GM23338 (cell line): ENCODE measurements around the gene NAPSA. TPM values are rescaled to one million over a fixed set of nuclear protein-coding genes. Genes with fewer than 3 reads are reported as not detected.
A peak's percentile ranks its signal among the peaks of the same experiment; 100 is the strongest.

ENCODE experiments used
- ATAC-seq: fragments of 200-7000 bp; cut with Tn5 transposase; 3 replicates; pipeline ENCODE4 v1.9.1; 2020
- DNase-seq: peaks from one replicate; pipeline ENCODE4 v3.0.0-alpha.2; 2015; ENCODE audit warnings: low spot score
- H2AFZ ChIP-seq: fragments of 200-600 bp; sonication (generic); 2 replicates; pipeline ENCODE4 v1.8.0; 2016; ENCODE audit warnings: antibody characterized with exemption, mild to moderate bottlenecking, moderate library complexity
- H3F3A ChIP-seq: fragments of 200-600 bp; sonication (generic); replicated peaks from 2 replicates; pipeline ENCODE4 v1.8.0; 2017; ENCODE audit warnings: antibody characterized with exemption, mixed run types, low read depth
- H3K27ac ChIP-seq: fragments of 200-600 bp; sonication (generic); 2 replicates; pipeline ENCODE4 v1.6.1; 2016; ENCODE audit warnings: low read depth
- H3K27me3 ChIP-seq: fragments of 200-600 bp; sonication (generic); 2 replicates; pipeline ENCODE4 v1.8.0; 2016; ENCODE audit warnings: mild to moderate bottlenecking, mixed run types, moderate library complexity; ENCODE audit not compliant: insufficient read depth
- H3K36me3 ChIP-seq: fragments of 200-600 bp; sonication (generic); 2 replicates; pipeline ENCODE4 v1.8.0; 2016; ENCODE audit warnings: mild to moderate bottlenecking; ENCODE audit not compliant: insufficient read depth
- H3K4me1 ChIP-seq: fragments of 200-600 bp; sonication (generic); 2 replicates; pipeline ENCODE4 v1.8.0; 2016; ENCODE audit warnings: mild to moderate bottlenecking, moderate library complexity; ENCODE audit not compliant: insufficient read depth
- H3K4me2 ChIP-seq: fragments of 200-600 bp; sonication (generic); 2 replicates; pipeline ENCODE4 v1.7.1; 2017; ENCODE audit warnings: mixed run types
- H3K4me3 ChIP-seq: fragments of 200-600 bp; sonication (generic); 2 replicates; pipeline ENCODE4 v1.6.1; 2016; ENCODE audit warnings: mixed run types
- H3K79me2 ChIP-seq: fragments of 200-600 bp; sonication (generic); replicated peaks from 2 replicates; pipeline ENCODE4 v1.8.0; 2017; ENCODE audit warnings: mild to moderate bottlenecking; ENCODE audit not compliant: insufficient read depth
- H3K9me2 ChIP-seq: fragments of 200-600 bp; sonication (generic); 2 replicates; pipeline ENCODE4 v1.8.0; 2017; ENCODE audit not compliant: insufficient read depth
- H4K20me1 ChIP-seq: fragments of 200-600 bp; sonication (generic); replicated peaks from 2 replicates; pipeline ENCODE4 v1.8.0; 2017; ENCODE audit warnings: mild to moderate bottlenecking; ENCODE audit not compliant: insufficient read depth
- H3K27ac Mint-ChIP-seq: 2 replicates; pipeline ENCODE4 v1.8.0; 2020; ENCODE audit warnings: inconsistent platforms, mild to moderate bottlenecking, moderate library complexity, mixed read lengths
- H3K27me3 Mint-ChIP-seq: 3 replicates; pipeline ENCODE4 v1.8.0; 2022; ENCODE audit warnings: low read depth, mild to moderate bottlenecking, moderate library complexity, mixed read lengths, inconsistent platforms; ENCODE audit not compliant: insufficient read depth, poor library complexity
- H3K36me3 Mint-ChIP-seq: 3 replicates; pipeline ENCODE4 v1.8.0; 2021; ENCODE audit warnings: low read depth, mild to moderate bottlenecking, inconsistent platforms, moderate library complexity, mixed read lengths
- H3K4me1 Mint-ChIP-seq: 3 replicates; pipeline ENCODE4 v1.8.0; 2020; ENCODE audit warnings: mild to moderate bottlenecking, inconsistent platforms, mixed read lengths
- H3K4me3 Mint-ChIP-seq: 3 replicates; pipeline ENCODE4 v1.8.0; 2021; ENCODE audit warnings: moderate library complexity, mild to moderate bottlenecking, inconsistent platforms, mixed read lengths
- H3K9me3 Mint-ChIP-seq: 3 replicates; pipeline ENCODE4 v1.8.0; 2020; ENCODE audit warnings: moderate library complexity, mild to moderate bottlenecking, inconsistent platforms, mixed read lengths
- CREB1 ChIP-seq: fragments of 250-450 bp; sonication (Bioruptor Pico); IDR thresholded peaks from 2 replicates; pipeline ENCODE4 v1.5.0; 2020; ENCODE audit warnings: low read depth, mild to moderate bottlenecking, moderate library complexity
- EZH2 ChIP-seq: fragments of 200-600 bp; sonication (generic); IDR thresholded peaks from one replicate; pipeline ENCODE4 v1.8.0; 2017; ENCODE audit warnings: antibody characterized with exemption, mild to moderate bottlenecking, low read depth; ENCODE audit not compliant: unreplicated experiment
- EZH2phosphoT487 ChIP-seq: fragments of 200-600 bp; sonication (generic); IDR thresholded peaks from one replicate; pipeline ENCODE4 v1.8.1; 2018; ENCODE audit warnings: antibody characterized with exemption; ENCODE audit not compliant: unreplicated experiment
- JUNB ChIP-seq: IDR thresholded peaks from one replicate; pipeline ENCODE4 v1.6.1; 2016; ENCODE audit warnings: antibody characterized with exemption; ENCODE audit not compliant: unreplicated experiment
- NANOG ChIP-seq: IDR thresholded peaks from 2 replicates; pipeline ENCODE4 v1.6.1; 2016; ENCODE audit warnings: antibody characterized with exemption, borderline replicate concordance
- POLR2AphosphoS5 ChIP-seq: IDR thresholded peaks from 2 replicates; pipeline ENCODE4 v1.6.1; 2016; ENCODE audit warnings: antibody characterized with exemption, low read depth
- STAT1 ChIP-seq: IDR thresholded peaks from one replicate; pipeline ENCODE4 v1.6.1; 2016; ENCODE audit warnings: antibody characterized with exemption; ENCODE audit not compliant: unreplicated experiment
- ZNF114 ChIP-seq: fragments of 250-450 bp; sonication (Bioruptor Pico); IDR thresholded peaks from 2 replicates; pipeline ENCODE4 v1.5.0; 2020; ENCODE audit warnings: mild to moderate bottlenecking, moderate library complexity
- ZNF331 ChIP-seq: fragments of 250-450 bp; sonication (Bioruptor Pico); IDR thresholded peaks from 2 replicates; pipeline ENCODE4 v1.5.0; 2020; ENCODE audit warnings: low read depth, mild to moderate bottlenecking, moderate library complexity
- polyA plus RNA-seq: library from polyadenylated mRNA; unstranded; fragments of >200 nt; fragmentation: Nextera tagmentation; extraction: Ambion mirVana; gene quantifications from 2 replicates; pipeline ENCODE4 v1.2.1, GENCODE V29; 2016
- total RNA-seq: library from RNA; depleted of rRNA; stranded (reverse); fragments of >200 nt; shearing (Covaris generic); gene quantifications from 2 replicates; pipeline ENCODE4 v1.2.3, GENCODE V29; 2014
- TF ChIP-seq, protein P1 (sequence below): fragments of 250-450 bp; sonication (Bioruptor Pico); IDR thresholded peaks from 2 replicates; pipeline ENCODE4 v1.5.0; 2020; ENCODE audit warnings: mild to moderate bottlenecking, moderate library complexity
- TF ChIP-seq, protein P2 (sequence below): IDR thresholded peaks from one replicate; pipeline ENCODE4 v1.6.1; 2018; ENCODE audit warnings: antibody characterized with exemption; ENCODE audit not compliant: unreplicated experiment
- TF ChIP-seq, protein P3 (sequence below), 2 experiments: fragments of 200-600 bp in 1 of 2; sonication (generic) in 1 of 2; conservative IDR thresholded peaks; 2 replicates each; pipeline versions ENCODE4 v1.5.1 to v1.6.1; 2016 to 2017; ENCODE audit warnings: antibody characterized with exemption in 2 of 2, low read depth in 2 of 2, mild to moderate bottlenecking in 2 of 2, moderate library complexity in 1 of 2
- TF ChIP-seq, protein P4 (sequence below): IDR thresholded peaks from 2 replicates; pipeline ENCODE4 v1.6.1; 2016; ENCODE audit warnings: antibody characterized with exemption

The NAPSA gene
- total and polyA plus RNA-seq, 2 experiments from 2014 or later: 0.14 to 0.99 TPM

DNA sequence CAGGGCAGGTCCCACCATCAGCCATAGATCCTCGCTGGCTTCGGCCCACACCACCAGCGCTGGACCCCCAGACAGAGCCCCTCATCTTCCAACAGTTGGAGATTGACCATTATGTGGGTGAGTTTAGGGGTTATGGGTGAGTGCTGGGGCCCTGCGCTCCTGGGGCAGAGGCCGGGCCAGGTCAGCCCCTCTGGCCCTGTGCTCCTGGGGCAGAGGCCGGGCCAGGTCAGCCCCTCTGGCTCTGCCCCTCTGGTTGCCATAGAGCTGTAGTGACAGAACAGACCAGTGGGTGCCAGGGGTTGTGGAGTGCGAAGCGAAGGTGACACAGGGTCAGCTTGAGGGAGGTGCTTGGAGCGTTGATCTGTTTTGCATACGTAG lies 33.9 kb upstream of the NAPSA start:
- Histone ChIP-seq H3K36me3 (no peaks in the 10 kb centered on the region), H3K4me3 (no peak overlapping the region), H3K79me2 (peaks cover 14% of the 10 kb centered on the region), H2AFZ (no peak overlapping the region), H3F3A (no peaks in the 10 kb centered on the region), H3K4me2 (no peak overlapping the region), H4K20me1 (peaks cover 4% of the 10 kb centered on the region), H3K4me1 (no peaks in the 10 kb centered on the region), H3K9me2 (no peaks in the 10 kb centered on the region), H3K27me3 (no peaks in the 10 kb centered on the region), H3K27ac (no peak overlapping the region)
- no peak for TF ChIP-seq EZH2phosphoT487
- TF ChIP-seq, protein P1, sequence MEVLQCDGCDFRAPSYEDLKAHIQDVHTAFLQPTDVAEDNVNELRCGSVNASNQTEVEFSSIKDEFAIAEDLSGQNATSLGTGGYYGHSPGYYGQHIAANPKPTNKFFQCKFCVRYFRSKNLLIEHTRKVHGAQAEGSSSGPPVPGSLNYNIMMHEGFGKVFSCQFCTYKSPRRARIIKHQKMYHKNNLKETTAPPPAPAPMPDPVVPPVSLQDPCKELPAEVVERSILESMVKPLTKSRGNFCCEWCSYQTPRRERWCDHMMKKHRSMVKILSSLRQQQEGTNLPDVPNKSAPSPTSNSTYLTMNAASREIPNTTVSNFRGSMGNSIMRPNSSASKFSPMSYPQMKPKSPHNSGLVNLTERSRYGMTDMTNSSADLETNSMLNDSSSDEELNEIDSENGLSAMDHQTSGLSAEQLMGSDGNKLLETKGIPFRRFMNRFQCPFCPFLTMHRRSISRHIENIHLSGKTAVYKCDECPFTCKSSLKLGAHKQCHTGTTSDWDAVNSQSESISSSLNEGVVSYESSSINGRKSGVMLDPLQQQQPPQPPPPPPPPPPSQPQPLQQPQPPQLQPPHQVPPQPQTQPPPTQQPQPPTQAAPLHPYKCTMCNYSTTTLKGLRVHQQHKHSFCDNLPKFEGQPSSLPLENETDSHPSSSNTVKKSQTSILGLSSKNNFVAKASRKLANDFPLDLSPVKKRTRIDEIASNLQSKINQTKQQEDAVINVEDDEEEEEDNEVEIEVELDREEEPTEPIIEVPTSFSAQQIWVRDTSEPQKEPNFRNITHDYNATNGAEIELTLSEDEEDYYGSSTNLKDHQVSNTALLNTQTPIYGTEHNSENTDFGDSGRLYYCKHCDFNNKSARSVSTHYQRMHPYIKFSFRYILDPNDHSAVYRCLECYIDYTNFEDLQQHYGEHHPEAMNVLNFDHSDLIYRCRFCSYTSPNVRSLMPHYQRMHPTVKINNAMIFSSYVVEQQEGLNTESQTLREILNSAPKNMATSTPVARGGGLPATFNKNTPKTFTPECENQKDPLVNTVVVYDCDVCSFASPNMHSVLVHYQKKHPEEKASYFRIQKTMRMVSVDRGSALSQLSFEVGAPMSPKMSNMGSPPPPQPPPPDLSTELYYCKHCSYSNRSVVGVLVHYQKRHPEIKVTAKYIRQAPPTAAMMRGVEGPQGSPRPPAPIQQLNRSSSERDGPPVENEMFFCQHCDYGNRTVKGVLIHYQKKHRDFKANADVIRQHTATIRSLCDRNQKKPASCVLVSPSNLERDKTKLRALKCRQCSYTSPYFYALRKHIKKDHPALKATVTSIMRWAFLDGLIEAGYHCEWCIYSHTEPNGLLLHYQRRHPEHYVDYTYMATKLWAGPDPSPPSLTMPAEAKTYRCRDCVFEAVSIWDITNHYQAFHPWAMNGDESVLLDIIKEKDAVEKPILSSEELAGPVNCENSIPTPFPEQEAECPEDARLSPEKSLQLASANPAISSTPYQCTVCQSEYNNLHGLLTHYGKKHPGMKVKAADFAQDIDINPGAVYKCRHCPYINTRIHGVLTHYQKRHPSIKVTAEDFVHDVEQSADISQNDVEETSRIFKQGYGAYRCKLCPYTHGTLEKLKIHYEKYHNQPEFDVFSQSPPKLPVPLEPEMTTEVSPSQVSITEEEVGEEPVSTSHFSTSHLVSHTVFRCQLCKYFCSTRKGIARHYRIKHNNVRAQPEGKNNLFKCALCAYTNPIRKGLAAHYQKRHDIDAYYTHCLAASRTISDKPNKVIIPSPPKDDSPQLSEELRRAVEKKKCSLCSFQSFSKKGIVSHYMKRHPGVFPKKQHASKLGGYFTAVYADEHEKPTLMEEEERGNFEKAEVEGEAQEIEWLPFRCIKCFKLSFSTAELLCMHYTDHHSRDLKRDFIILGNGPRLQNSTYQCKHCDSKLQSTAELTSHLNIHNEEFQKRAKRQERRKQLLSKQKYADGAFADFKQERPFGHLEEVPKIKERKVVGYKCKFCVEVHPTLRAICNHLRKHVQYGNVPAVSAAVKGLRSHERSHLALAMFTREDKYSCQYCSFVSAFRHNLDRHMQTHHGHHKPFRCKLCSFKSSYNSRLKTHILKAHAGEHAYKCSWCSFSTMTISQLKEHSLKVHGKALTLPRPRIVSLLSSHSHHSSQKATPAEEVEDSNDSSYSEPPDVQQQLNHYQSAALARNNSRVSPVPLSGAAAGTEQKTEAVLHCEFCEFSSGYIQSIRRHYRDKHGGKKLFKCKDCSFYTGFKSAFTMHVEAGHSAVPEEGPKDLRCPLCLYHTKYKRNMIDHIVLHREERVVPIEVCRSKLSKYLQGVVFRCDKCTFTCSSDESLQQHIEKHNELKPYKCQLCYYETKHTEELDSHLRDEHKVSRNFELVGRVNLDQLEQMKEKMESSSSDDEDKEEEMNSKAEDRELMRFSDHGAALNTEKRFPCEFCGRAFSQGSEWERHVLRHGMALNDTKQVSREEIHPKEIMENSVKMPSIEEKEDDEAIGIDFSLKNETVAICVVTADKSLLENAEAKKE (CRISPR knock-in tag): no peak
- TF ChIP-seq, protein P2, sequence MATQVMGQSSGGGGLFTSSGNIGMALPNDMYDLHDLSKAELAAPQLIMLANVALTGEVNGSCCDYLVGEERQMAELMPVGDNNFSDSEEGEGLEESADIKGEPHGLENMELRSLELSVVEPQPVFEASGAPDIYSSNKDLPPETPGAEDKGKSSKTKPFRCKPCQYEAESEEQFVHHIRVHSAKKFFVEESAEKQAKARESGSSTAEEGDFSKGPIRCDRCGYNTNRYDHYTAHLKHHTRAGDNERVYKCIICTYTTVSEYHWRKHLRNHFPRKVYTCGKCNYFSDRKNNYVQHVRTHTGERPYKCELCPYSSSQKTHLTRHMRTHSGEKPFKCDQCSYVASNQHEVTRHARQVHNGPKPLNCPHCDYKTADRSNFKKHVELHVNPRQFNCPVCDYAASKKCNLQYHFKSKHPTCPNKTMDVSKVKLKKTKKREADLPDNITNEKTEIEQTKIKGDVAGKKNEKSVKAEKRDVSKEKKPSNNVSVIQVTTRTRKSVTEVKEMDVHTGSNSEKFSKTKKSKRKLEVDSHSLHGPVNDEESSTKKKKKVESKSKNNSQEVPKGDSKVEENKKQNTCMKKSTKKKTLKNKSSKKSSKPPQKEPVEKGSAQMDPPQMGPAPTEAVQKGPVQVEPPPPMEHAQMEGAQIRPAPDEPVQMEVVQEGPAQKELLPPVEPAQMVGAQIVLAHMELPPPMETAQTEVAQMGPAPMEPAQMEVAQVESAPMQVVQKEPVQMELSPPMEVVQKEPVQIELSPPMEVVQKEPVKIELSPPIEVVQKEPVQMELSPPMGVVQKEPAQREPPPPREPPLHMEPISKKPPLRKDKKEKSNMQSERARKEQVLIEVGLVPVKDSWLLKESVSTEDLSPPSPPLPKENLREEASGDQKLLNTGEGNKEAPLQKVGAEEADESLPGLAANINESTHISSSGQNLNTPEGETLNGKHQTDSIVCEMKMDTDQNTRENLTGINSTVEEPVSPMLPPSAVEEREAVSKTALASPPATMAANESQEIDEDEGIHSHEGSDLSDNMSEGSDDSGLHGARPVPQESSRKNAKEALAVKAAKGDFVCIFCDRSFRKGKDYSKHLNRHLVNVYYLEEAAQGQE: no peak
- no peak for TF ChIP-seq ZNF114 (CRISPR knock-in tag)
- TF ChIP-seq JUNB: no peak
- TF ChIP-seq, protein P3, sequence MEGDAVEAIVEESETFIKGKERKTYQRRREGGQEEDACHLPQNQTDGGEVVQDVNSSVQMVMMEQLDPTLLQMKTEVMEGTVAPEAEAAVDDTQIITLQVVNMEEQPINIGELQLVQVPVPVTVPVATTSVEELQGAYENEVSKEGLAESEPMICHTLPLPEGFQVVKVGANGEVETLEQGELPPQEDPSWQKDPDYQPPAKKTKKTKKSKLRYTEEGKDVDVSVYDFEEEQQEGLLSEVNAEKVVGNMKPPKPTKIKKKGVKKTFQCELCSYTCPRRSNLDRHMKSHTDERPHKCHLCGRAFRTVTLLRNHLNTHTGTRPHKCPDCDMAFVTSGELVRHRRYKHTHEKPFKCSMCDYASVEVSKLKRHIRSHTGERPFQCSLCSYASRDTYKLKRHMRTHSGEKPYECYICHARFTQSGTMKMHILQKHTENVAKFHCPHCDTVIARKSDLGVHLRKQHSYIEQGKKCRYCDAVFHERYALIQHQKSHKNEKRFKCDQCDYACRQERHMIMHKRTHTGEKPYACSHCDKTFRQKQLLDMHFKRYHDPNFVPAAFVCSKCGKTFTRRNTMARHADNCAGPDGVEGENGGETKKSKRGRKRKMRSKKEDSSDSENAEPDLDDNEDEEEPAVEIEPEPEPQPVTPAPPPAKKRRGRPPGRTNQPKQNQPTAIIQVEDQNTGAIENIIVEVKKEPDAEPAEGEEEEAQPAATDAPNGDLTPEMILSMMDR (conservative IDR thresholded peaks at IDR 0.05; ENCODE audit: low read depth in 2 of 2): no peak
- TF ChIP-seq, protein P4, sequence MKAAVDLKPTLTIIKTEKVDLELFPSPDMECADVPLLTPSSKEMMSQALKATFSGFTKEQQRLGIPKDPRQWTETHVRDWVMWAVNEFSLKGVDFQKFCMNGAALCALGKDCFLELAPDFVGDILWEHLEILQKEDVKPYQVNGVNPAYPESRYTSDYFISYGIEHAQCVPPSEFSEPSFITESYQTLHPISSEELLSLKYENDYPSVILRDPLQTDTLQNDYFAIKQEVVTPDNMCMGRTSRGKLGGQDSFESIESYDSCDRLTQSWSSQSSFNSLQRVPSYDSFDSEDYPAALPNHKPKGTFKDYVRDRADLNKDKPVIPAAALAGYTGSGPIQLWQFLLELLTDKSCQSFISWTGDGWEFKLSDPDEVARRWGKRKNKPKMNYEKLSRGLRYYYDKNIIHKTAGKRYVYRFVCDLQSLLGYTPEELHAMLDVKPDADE: no peak
- TF ChIP-seq EZH2: no peak
- no peak for TF ChIP-seq CREB1
- no peak for TF ChIP-seq ZNF331 (CRISPR knock-in tag)
- no peak for TF ChIP-seq STAT1
- TF ChIP-seq POLR2AphosphoS5: no peak
- no peak for TF ChIP-seq NANOG
- no peak for ATAC-seq
- Mint-ChIP-seq H3K27me3 (peaks cover 5% of the 10 kb centered on the region), H3K9me3 (no peaks in the 10 kb centered on the region; the same call in 2 of the 3 replicates), H3K27ac (peak overlapping the region; percentile 81), H3K4me1 (no peaks in the 10 kb centered on the region), H3K36me3 (peaks cover 33% of the 10 kb centered on the region), H3K4me3 (no peak overlapping the region)
- DNase-seq: no peak
